ENCODE data around the gene FAM117A. TPM values are rescaled to one million over a fixed set of nuclear protein-coding genes. Genes with fewer than 3 reads are reported as not detected.

Gene FAM117A
- total and polyA plus RNA-seq, 2 of the 4 experiments (the other 2 are of a cell fraction): 0.72 to 3.4 TPM

GRCh38 chr17:49723423-49723822, 40.5 kb downstream of the FAM117A start:
- no peaks in the 10 kb centered on the region for H3K9me1 ChIP-seq (ENCODE audit: insufficient read depth, low read length)
- no CpG with 5 or more reads among the region's 8 CpGs for WGBS, 2 experiments (ENCODE audit: extremely low coverage in 2 of 2, insufficient read length in 1 of 2)
- H2BK120ac ChIP-seq (ENCODE audit: low read depth, low read length): no peak overlapping the region
- no peaks in the 10 kb centered on the region for H3K79me1 ChIP-seq (ENCODE audit: low read depth in 1 of 2, low read length in 2 of 2)
- no peak overlapping the region for H2AK9ac ChIP-seq (replicated peaks; ENCODE audit: low read depth, low read length, poor library complexity)
- no peak overlapping the region for H3K4me2 ChIP-seq (ENCODE audit: low read depth, low read length)
- H2BK20ac ChIP-seq (ENCODE audit: low read depth, low read length): no peak overlapping the region
- H2AFZ ChIP-seq (replicated peaks; ENCODE audit: low read length, poor library complexity): peak overlapping the region; percentile 27
- H3K4me1 ChIP-seq (ENCODE audit: control insufficient read depth, insufficient read depth, low read length): no peaks in the 10 kb centered on the region
- dilution Hi-C loops (cut with HindIII; ENCODE audit: low sequenced_read_pairs, unreplicated experiment): no loop called here
- H3K36me3 ChIP-seq (ENCODE audit: control insufficient read depth, insufficient read depth, low read length): no peaks in the 10 kb centered on the region; the same call in 1 of the 2 replicates
- H3K4ac ChIP-seq (ENCODE audit: low read depth, low read length): no peak overlapping the region
- no peak overlapping the region for H3K56ac ChIP-seq (ENCODE audit: extremely low read depth, insufficient read depth, low read length)
- POLR2A ChIA-PET (ENCODE audit: unreplicated experiment): no interaction called here
- H3K27ac ChIP-seq (ENCODE audit: insufficient read depth, low read length): no peak overlapping the region
- H2BK15ac ChIP-seq (ENCODE audit: low read depth, low read length): no peak overlapping the region
- DNase-seq (no peak), ATAC-seq (ENCODE audit: low read depth) (no peak)
- H4K8ac ChIP-seq (ENCODE audit: low read depth in 2 of 2, low read length in 2 of 2): no peak overlapping the region
- no peaks in the 10 kb centered on the region for H3K27me3 ChIP-seq (ENCODE audit: control insufficient read depth, insufficient read depth, low read length)
- no peak overlapping the region for H3K14ac ChIP-seq (replicated peaks; ENCODE audit: low read depth, low read length)
- no peak overlapping the region for H2AK5ac ChIP-seq (ENCODE audit: low read depth, low read length)
- CTCF ChIA-PET: no interaction called here
- no peak overlapping the region for H4K91ac ChIP-seq (ENCODE audit: insufficient read depth, low read depth, low read length)
- no peak overlapping the region for H3K9ac ChIP-seq (ENCODE audit: low read depth, low read length)
- no peaks in the 10 kb centered on the region for H3K9me3 ChIP-seq (ENCODE audit: control insufficient read depth, insufficient read depth, low read length)
- in situ Hi-C loops (cut with MboI; ENCODE audit: low sequenced_read_pairs): no loop called here
- no peak overlapping the region for H3K4me3 ChIP-seq (ENCODE audit: insufficient read depth, low read depth, low read length)
- no peaks in the 10 kb centered on the region for H4K20me1 ChIP-seq (ENCODE audit: insufficient read depth, low read length)
- no TSS peak for BruUV-seq (replicated peaks)
- no peak overlapping the region for H4K5ac ChIP-seq (ENCODE audit: low read depth, low read length)
- intact Hi-C loops (cut with micrococcal nuclease): no loop called here
- no peak overlapping the region for H3K18ac ChIP-seq (ENCODE audit: low read depth, low read length)
- H3K23ac ChIP-seq (ENCODE audit: low read depth, low read length): no peak overlapping the region
- no peak overlapping the region for H2BK5ac ChIP-seq (ENCODE audit: low read depth, low read length, poor library complexity, severe bottlenecking)
- TF ChIP-seq CEBPB (IDR thresholded peaks at IDR 0.05; ENCODE audit: low read depth, low read length) (no peak), RCOR1 (IDR thresholded peaks at IDR 0.05; ENCODE audit: insufficient replicate concordance, low read length) (no peak), POLR2A (IDR thresholded peaks at IDR 0.05; ENCODE audit: low read depth, low read length) (no peak), NFE2L2 (IDR thresholded peaks at IDR 0.05; ENCODE audit: low read depth, low read length) (no peak), BHLHE40 (IDR thresholded peaks at IDR 0.05; ENCODE audit: low read depth, low read length) (no peak)
